Bone marrow (tissue), 2 donors: ENCODE measurements around the gene COL11A1.

Source experiments
- DNase-seq, 2 donors: peaks; one replicate each; lab custom pipeline; 2025; lab: John Stamatoyannopoulos, UW

The COL11A1 gene

DNA sequence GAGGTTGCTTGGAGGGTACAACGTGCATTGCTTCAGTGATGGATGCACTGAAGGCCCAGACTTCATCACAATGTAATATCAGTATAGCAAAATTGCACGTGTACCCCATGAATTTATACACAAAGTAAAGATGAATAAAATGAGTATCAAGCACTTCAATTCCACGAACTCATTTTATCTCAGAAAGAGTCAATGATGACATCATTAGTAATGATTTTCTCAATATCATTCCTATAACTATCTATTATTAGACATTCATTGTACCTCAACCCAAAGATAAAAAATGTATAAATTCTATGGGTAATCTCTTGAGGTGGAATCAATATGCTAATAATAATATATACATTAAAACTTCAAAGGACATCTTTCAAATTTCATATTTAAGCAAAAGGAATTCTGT, 208.4 kb downstream of the COL11A1 start:
- no peak for DNase-seq

- no peak for DNase-seq
Observed at GRCh38 chr1:102897557-102897956, 210.8 kb downstream of the COL11A1 start.

DNA sequence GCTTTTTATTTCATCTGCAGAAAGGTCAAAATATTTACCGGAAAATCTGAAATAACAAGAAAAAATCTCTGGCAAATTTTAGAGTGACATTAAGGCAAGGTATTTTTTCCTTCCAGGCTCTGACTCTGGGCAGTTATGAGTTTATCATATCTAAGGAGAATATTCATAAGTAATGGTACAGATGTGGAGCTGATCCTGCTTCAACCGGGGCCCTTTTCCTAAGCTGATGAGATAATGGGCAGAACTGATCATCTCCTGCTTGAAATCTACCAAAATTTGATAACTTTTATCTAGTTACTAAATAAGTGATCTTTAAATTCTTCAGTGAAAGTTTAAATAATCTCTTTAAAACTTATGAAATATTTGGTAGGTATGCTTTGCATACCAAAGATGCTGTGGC, 211.6 kb downstream of the COL11A1 start:
- no peak for DNase-seq

GRCh38 chr1:102896286-102896685, 212.0 kb downstream of the COL11A1 start:
- DNase-seq: no peak

- DNase-seq: no peak
Observed at GRCh38 chr1:102891868-102892625, 216.3 kb downstream of the COL11A1 start.

- DNase-seq: no peak
Observed at GRCh38 chr1:102886638-102887037, 221.7 kb downstream of the COL11A1 start.

DNA sequence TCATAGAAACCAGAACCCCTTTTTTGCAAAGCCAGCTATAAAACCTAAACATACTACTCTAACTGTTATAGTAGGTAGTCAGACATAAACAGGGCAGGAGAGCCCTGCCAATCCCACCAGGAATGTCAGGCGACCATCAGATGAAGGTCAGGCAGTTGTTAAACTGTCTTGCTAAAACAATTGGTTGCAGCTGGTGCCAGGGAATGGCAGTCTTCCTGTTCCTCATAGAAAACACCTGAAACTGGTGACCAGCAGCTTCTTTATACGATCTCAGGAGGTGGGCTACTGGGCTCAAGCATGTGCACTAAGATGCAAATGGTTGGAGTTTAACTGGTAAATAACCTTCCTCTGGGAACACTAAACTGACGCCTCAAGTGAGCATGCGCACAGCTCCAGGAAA, 224.1 kb downstream of the COL11A1 start:
- DNase-seq: no peak

DNA sequence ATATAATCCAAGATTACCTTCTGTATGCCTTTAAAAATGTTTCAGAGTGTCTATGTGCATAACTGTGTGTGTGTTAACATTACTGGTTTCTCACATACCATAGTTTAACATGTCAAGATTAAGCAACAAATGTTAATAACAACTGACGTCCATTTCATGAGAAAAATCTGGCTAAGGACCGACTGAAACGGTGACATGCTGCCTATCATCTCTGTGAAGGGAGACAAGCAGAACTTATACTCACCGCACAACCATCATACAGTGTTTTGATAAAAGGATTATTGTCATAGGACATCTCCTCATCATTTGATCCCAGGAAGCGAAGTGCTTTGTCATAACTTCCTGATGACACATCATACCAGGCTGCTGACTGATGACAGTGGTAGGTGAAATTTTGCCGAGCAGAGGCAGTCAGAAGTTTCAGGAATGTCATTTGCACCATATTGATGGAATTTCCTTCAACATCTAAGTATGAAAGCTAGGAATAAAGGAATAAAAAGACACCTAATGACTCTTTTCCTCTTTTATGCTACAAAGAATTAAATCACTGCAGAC, 228.8 kb downstream of the COL11A1 start:
- no peak for DNase-seq

DNA sequence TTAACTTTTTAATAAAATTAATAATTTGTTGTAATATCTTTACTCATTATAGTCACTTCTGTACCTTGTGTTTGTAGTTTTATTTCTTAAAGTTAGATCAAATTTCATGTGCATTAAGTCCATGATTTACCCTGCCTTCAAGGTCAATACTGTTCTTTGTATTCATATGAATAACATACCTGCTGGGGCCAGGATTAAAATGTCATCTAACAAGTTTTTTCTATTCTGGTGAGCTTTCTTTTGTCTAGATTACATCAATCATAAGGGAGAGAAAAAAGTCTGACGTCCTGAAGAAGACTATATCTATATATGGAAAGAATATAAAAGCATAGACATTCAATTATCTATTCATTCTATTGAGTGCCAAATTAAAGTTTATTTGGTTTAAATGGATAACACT, 232.6 kb downstream of the COL11A1 start:
- DNase-seq: no peak

DNA sequence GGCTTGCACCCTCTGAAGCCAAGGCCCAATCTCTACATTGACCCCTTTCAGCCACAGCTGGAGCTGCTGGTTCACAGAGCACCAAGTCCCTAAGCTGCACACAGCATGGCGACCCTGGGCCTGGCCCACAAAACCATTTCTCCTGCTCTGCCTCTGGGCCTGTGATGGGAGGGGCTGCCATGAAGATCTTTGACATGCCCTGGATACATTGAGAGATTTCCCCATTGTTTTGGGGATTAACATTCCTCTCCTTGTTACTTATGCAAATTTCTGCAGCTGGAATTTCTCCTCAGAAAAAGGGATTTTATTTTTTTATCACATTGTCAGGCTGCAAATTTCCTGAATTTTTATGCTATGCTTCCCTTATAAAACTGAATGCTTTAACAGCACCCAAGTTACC, 235.8 kb downstream of the COL11A1 start:
- no peak for DNase-seq

DNA sequence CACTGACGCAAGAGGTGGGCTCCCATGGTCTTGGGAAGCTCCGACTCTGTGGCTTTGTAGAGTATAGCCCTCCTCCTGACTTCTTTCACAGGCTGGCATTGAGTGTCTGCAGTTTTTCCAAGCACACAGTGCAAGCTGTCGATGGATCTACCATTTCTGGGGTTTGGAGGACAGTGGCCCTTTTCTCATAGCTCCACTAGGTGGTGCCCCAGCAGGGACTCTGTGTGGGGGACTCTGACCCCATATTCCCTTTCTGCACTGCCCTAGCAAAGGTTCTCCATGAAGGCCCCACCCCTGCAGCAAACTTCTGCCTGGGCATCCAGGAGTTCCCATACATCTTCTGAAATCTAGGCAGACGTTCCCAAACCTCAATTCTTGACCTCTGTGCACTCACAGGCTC, 236.2 kb downstream of the COL11A1 start:
- DNase-seq: no peak

- DNase-seq: no peak
Observed at GRCh38 chr1:102863704-102864103, 244.6 kb downstream of the COL11A1 start.

DNA sequence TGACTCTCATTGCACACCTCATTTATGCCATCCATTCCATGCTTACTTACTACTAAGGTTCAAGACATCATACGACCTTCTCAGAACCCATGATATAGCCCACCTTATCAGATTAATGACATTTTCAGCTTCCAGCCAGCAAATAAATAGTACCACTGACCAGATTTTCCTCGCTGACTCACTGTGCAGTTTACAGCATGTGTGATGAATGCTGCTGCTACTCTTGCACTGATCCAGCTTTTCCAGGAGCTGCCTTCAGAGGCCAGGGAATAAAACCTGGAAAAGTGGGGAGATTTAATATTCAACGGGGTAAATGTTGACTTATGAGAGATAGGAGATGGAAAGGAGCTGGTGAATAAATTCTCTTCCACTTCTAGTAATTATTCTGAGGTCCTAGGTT, 247.1 kb downstream of the COL11A1 start:
- DNase-seq: no peak

- no peak for DNase-seq
Observed at GRCh38 chr1:102858695-102859094, 249.6 kb downstream of the COL11A1 start.

DNA sequence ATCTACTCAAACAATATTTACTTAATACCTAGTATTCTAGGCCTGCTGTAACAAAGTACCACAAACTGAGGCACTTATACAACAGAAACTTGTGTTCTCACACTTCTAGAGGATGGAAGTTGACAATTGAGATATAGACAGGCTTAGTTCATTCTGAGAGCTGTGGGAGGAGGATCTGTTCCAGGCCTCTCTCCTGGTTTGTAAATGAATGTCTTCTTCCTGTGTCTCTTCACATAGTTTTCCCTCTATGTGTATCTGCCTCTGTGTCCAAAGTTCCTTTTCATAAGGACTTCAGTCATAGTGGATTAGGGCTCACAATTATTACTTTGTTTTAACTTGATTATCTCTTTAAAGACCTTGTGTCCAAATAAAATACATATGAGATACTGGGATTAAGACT, 251.1 kb downstream of the COL11A1 start:
- DNase-seq: no peak

DNA sequence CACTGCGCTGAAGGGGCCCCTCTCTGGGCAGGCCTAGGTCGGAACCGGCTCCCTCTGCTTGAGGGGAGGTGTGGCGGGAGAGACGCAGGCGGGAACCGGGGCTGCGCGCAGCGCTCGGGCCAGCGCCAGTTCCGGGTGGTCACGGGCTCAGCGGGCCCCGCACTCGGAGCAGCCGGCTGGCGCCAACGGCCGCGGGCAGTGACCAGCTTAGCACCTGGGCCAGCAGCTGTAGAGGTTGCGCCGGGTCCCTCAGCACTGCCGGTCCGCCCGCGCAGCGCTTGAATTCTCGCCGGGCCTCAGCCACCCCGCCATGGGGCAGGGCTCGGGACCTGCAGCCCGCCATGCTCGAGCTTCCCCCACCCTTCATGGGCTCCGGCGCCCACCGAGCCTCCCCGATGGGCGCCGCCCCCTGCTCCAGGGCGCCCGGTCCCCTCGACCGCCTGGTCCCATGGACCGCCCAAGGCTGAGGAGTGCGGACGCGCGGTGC, 254.6 kb downstream of the COL11A1 start:
- DNase-seq: no peak

- DNase-seq: no peak
Observed at GRCh38 chr1:102853136-102853535, 255.2 kb downstream of the COL11A1 start.

DNA sequence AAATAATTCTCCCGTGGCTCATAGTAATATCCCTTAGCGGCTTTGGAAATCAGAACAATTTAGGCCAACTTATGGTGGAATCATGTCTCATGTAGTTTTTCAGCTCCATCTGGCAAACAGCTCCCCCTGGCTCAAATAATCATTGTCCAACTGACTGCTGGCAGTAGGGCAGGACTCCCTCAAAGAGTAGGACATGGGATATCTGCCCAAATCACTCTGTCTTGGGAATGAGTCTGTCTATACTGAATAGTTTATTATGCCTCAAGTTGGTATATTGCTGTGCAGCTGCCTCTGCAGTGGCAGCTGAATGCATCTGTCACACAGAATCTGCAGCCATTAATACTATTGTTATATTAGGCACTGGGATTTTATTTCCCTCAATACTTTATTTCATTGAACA, 255.7 kb downstream of the COL11A1 start:
- no peak for DNase-seq

- no peak for DNase-seq
Observed at GRCh38 chr1:102851616-102852015, 256.7 kb downstream of the COL11A1 start.

DNA sequence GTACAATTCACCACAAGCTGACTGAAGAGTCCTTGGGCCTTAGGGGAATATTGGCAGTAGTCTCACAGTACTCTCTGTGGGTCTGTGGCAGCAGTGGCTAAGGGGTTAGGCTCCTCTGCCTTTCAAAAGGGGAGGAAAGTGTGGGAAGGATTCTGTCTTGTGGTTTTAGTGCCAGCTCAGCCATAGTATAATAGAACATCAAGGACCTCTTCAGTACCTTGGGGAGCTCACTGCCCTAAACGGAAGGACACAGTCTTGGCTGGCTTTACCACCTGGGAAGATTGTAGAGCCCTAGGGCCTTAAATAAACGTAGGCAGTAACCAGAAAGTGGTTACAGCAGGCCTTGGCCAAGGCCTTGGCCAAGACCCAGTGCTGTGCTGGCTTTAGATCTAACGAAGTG, 265.7 kb downstream of the COL11A1 start:
- no peak for DNase-seq

GRCh38 chr1:102840741-102841140, 267.6 kb downstream of the COL11A1 start:
- DNase-seq: no peak

GRCh38 chr1:102838016-102838415, 270.3 kb downstream of the COL11A1 start:
- DNase-seq: no peak

DNA sequence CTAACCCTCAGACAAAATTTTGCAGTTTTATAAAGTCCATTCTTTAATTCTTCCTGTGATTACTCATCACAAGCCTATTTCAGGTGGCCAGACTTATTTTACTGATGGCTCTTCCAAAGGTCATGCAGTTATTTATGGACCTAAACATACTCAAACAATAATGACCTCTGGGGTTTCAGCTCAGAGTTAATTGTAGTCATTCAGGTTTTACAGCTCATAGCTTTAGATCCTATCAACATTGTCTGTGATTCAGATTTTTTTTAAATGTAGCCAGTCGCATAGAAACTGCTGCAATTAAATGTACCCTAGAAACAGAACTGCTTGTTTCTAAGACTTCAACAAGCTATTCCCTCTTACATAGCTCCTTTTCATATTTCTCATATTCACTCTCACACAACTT, 270.8 kb downstream of the COL11A1 start:
- DNase-seq: no peak

GRCh38 chr1:102836991-102837390, 271.3 kb downstream of the COL11A1 start:
- no peak for DNase-seq
